NCI-H524 (cell line): ENCODE data around the gene NAXD.
"Not testable (repeated sequence)": the region's sequence is repeated elsewhere in the genome, so short reads cannot be mapped to it uniquely, and the experiment has no call there.

Source experiments
- DNase-seq, 2 experiments: peaks; one replicate each; lab custom pipeline; 2025; lab: John Stamatoyannopoulos, UW

Gene NAXD

GRCh38 chr13:110664673-110665072 is 49.3 kb downstream of the NAXD start:
- no peak for DNase-seq

- no peak for DNase-seq
These were observed 50.3 kb downstream of the NAXD start for GRCh38 chr13:110665491-110666254.

- no peak for DNase-seq
These were observed 50.8 kb downstream of the NAXD start for GRCh38 chr13:110666255-110666533.

GRCh38 chr13:110669036-110669435 is 53.7 kb downstream of the NAXD start:
- no peak for DNase-seq

GRCh38 chr13:110669814-110670213 is 54.5 kb downstream of the NAXD start:
- DNase-seq, result not testable (repeated sequence)

GRCh38 chr13:110676595-110677587 is 61.5 kb downstream of the NAXD start:
- no peak for DNase-seq

- no peak for DNase-seq
These were observed 62.6 kb downstream of the NAXD start for GRCh38 chr13:110677731-110678545.

- peak; percentile 3 to 10 for DNase-seq
These were observed 65.5 kb downstream of the NAXD start for GRCh38 chr13:110680852-110681251.

- DNase-seq, result no peak
These were observed 66.7 kb downstream of the NAXD start for GRCh38 chr13:110681868-110682550.

GRCh38 chr13:110682746-110683145 is 67.4 kb downstream of the NAXD start:
- DNase-seq, result no peak

GRCh38 chr13:110683203-110683883 is 68.0 kb downstream of the NAXD start:
- no peak for DNase-seq

- DNase-seq, result no peak
These were observed 68.6 kb downstream of the NAXD start for GRCh38 chr13:110683921-110684320.

GRCh38 chr13:110684388-110685056 is 69.2 kb downstream of the NAXD start:
- DNase-seq, result no peak

- no peak for DNase-seq
These were observed 70.1 kb downstream of the NAXD start for GRCh38 chr13:110685305-110686020.

GRCh38 chr13:110687736-110688135 is 72.4 kb downstream of the NAXD start:
- DNase-seq, result no peak

GRCh38 chr13:110689041-110689440 is 73.7 kb downstream of the NAXD start:
- DNase-seq, result no peak
